SK-N-SH treated with all-trans-retinoic acid at 6 μM for 48 hours (cell line): ENCODE results near the gene PCNT.

Experiments used
- ATAC-seq: fragments of 200-7000 bp; cut with Tn5 transposase; 3 replicates; pipeline ENCODE4 v1.9.1; 2020; ENCODE audit warnings: mild to moderate bottlenecking, moderate library complexity
- ARNTL ChIP-seq: fragments of 450-650 bp; formaldehyde crosslinking; IDR thresholded peaks from 2 replicates; pipeline ENCODE4 v1.5.0; 2020; ENCODE audit warnings: low read depth, mild to moderate bottlenecking, moderate library complexity, borderline replicate concordance
- CSRNP3 ChIP-seq: fragments of 250-450 bp; sonication (Bioruptor Pico); IDR thresholded peaks from 2 replicates; pipeline ENCODE4 v1.5.1; 2021; ENCODE audit warnings: mild to moderate bottlenecking, moderate library complexity
- ESRRG ChIP-seq: fragments of 250-450 bp; sonication (Bioruptor Pico); IDR thresholded peaks from 2 replicates; pipeline ENCODE4 v1.6.1; 2021; ENCODE audit warnings: mild to moderate bottlenecking
- GLIS3 ChIP-seq: fragments of 250-450 bp; sonication (Bioruptor Pico); IDR thresholded peaks from 2 replicates; pipeline ENCODE4 v1.5.0; 2020; ENCODE audit warnings: mild to moderate bottlenecking, moderate library complexity
- OSR1 ChIP-seq: fragments of 250-450 bp; sonication (Bioruptor Pico); IDR thresholded peaks from 2 replicates; pipeline ENCODE4 v1.8.0; 2022; ENCODE audit warnings: moderate library complexity, mild to moderate bottlenecking, inconsistent platforms
- PATZ1 ChIP-seq: fragments of 250-450 bp; sonication (Bioruptor Pico); IDR thresholded peaks from 2 replicates; pipeline ENCODE4 v1.8.0; 2020; ENCODE audit warnings: mild to moderate bottlenecking, moderate library complexity, borderline replicate concordance
- POU6F1 ChIP-seq: fragments of 250-450 bp; sonication (Bioruptor Pico); IDR thresholded peaks from 2 replicates; pipeline ENCODE4 v1.8.0; 2021; ENCODE audit warnings: low read depth, mild to moderate bottlenecking, moderate library complexity, borderline replicate concordance
- PPARA ChIP-seq: fragments of 250-450 bp; sonication (Bioruptor Pico); IDR thresholded peaks from 2 replicates; pipeline ENCODE4 v1.5.0; 2020; ENCODE audit warnings: mild to moderate bottlenecking, borderline replicate concordance
- RARB ChIP-seq: fragments of 250-450 bp; sonication (Bioruptor Pico); IDR thresholded peaks from 2 replicates; pipeline ENCODE4 v1.8.0; 2021; ENCODE audit warnings: mild to moderate bottlenecking, moderate library complexity
- SNAI2 ChIP-seq: fragments of 250-450 bp; sonication (Bioruptor Pico); IDR thresholded peaks from 2 replicates; pipeline ENCODE4 v1.5.0; 2020; ENCODE audit warnings: mild to moderate bottlenecking, moderate library complexity
- TCF4 ChIP-seq: fragments of 250-450 bp; sonication (Bioruptor Pico); IDR thresholded peaks from 2 replicates; pipeline ENCODE4 v1.8.0; 2021; ENCODE audit warnings: mild to moderate bottlenecking, moderate library complexity, borderline replicate concordance
- TOX ChIP-seq: fragments of 250-450 bp; sonication (Bioruptor Pico); IDR thresholded peaks from 2 replicates; pipeline ENCODE4 v1.8.0; 2021; ENCODE audit warnings: mild to moderate bottlenecking, moderate library complexity, borderline replicate concordance
- ZC3H10 ChIP-seq: fragments of 250-450 bp; sonication (Bioruptor Pico); IDR thresholded peaks from 2 replicates; pipeline ENCODE4 v1.5.1; 2021; ENCODE audit warnings: mild to moderate bottlenecking, moderate library complexity
- ZFP3 ChIP-seq: fragments of 250-450 bp; sonication (Bioruptor Pico); IDR thresholded peaks from 2 replicates; pipeline ENCODE4 v1.5.0; 2020; ENCODE audit warnings: mild to moderate bottlenecking, moderate library complexity
- ZFP30 ChIP-seq: fragments of 450-650 bp; formaldehyde crosslinking; IDR thresholded peaks from 2 replicates; pipeline ENCODE4 v1.5.0; 2022; ENCODE audit warnings: mild to moderate bottlenecking, moderate library complexity
- ZNF565 ChIP-seq: fragments of 450-650 bp; formaldehyde crosslinking; conservative IDR thresholded peaks from 2 replicates; pipeline ENCODE4 v1.5.0; 2020; ENCODE audit warnings: low read depth, mild to moderate bottlenecking, moderate library complexity
- ZNF70 ChIP-seq: fragments of 450-650 bp; formaldehyde crosslinking; IDR thresholded peaks from 2 replicates; pipeline ENCODE4 v1.5.0; 2020; ENCODE audit warnings: mild to moderate bottlenecking, moderate library complexity
- ZNF8 ChIP-seq: fragments of 450-650 bp; formaldehyde crosslinking; IDR thresholded peaks from 2 replicates; pipeline ENCODE4 v1.5.0; 2020; ENCODE audit warnings: mild to moderate bottlenecking, moderate library complexity
- TF ChIP-seq, protein P1 (sequence below): fragments of 250-450 bp; sonication (Bioruptor Pico); IDR thresholded peaks from 2 replicates; pipeline ENCODE4 v1.5.0; 2020; ENCODE audit warnings: mild to moderate bottlenecking, moderate library complexity
- TF ChIP-seq, protein P2 (sequence below): fragments of 250-450 bp; sonication (Bioruptor Pico); IDR thresholded peaks from 2 replicates; pipeline ENCODE4 v1.5.1; 2020; ENCODE audit warnings: low read depth, mild to moderate bottlenecking, moderate library complexity

PCNT gene

GRCh38 chr21:46413365-46413696 lies 89.4 kb downstream of the PCNT start:
- TF ChIP-seq TOX (CRISPR knock-in tag), result no peak
- no peak for TF ChIP-seq PPARA (CRISPR knock-in tag)
- no peak for TF ChIP-seq ZNF70 (CRISPR knock-in tag)
- no peak for TF ChIP-seq ZC3H10
- no peak for TF ChIP-seq PATZ1
- no peak for TF ChIP-seq RARB (CRISPR knock-in tag)
- TF ChIP-seq ESRRG (CRISPR knock-in tag), result no peak
- no peak for TF ChIP-seq ZFP30 (CRISPR knock-in tag)
- no peak for TF ChIP-seq GLIS3 (CRISPR knock-in tag)
- no peak for TF ChIP-seq ZFP3 (CRISPR knock-in tag)
- no peak for ATAC-seq

DNA sequence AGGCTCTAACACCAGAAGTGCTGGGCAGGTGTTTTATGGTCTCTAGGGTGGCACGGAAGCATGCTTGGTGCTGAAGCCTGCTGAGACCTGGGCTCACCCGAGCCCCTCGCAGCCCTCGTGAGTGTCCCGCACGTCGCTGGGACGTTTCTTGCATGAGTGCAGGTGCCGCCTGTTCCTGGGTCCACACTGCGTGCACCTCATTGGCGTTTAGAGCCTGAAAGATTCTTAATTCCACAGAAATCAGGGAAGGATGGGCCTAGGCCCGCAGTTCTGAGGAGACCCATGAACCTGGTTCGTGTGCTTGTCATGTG lies 91.0 kb downstream of the PCNT start:
- no peak for ATAC-seq
- TF ChIP-seq ARNTL (CRISPR knock-in tag), result no peak
- TF ChIP-seq RARB (CRISPR knock-in tag), result no peak
- TF ChIP-seq OSR1 (CRISPR knock-in tag), result no peak
- TF ChIP-seq ESRRG (CRISPR knock-in tag), result no peak
- TF ChIP-seq GLIS3 (CRISPR knock-in tag), result no peak
- TF ChIP-seq, protein P1, sequence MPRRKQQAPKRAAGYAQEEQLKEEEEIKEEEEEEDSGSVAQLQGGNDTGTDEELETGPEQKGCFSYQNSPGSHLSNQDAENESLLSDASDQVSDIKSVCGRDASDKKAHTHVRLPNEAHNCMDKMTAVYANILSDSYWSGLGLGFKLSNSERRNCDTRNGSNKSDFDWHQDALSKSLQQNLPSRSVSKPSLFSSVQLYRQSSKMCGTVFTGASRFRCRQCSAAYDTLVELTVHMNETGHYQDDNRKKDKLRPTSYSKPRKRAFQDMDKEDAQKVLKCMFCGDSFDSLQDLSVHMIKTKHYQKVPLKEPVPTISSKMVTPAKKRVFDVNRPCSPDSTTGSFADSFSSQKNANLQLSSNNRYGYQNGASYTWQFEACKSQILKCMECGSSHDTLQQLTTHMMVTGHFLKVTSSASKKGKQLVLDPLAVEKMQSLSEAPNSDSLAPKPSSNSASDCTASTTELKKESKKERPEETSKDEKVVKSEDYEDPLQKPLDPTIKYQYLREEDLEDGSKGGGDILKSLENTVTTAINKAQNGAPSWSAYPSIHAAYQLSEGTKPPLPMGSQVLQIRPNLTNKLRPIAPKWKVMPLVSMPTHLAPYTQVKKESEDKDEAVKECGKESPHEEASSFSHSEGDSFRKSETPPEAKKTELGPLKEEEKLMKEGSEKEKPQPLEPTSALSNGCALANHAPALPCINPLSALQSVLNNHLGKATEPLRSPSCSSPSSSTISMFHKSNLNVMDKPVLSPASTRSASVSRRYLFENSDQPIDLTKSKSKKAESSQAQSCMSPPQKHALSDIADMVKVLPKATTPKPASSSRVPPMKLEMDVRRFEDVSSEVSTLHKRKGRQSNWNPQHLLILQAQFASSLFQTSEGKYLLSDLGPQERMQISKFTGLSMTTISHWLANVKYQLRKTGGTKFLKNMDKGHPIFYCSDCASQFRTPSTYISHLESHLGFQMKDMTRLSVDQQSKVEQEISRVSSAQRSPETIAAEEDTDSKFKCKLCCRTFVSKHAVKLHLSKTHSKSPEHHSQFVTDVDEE (CRISPR knock-in tag), result no peak
- TF ChIP-seq ZFP3 (CRISPR knock-in tag), result no peak
- TF ChIP-seq SNAI2 (CRISPR knock-in tag), result no peak
- TF ChIP-seq PATZ1, result no peak
- no peak for TF ChIP-seq POU6F1 (CRISPR knock-in tag)
- TF ChIP-seq, protein P2, sequence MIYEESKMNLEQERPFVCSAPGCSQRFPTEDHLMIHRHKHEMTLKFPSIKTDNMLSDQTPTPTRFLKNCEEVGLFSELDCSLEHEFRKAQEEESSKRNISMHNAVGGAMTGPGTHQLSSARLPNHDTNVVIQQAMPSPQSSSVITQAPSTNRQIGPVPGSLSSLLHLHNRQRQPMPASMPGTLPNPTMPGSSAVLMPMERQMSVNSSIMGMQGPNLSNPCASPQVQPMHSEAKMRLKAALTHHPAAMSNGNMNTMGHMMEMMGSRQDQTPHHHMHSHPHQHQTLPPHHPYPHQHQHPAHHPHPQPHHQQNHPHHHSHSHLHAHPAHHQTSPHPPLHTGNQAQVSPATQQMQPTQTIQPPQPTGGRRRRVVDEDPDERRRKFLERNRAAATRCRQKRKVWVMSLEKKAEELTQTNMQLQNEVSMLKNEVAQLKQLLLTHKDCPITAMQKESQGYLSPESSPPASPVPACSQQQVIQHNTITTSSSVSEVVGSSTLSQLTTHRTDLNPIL (CRISPR knock-in tag), result no peak
- no peak for TF ChIP-seq TCF4 (CRISPR knock-in tag)
- TF ChIP-seq ZNF70 (CRISPR knock-in tag), result no peak
- no peak for TF ChIP-seq PPARA (CRISPR knock-in tag)
- no peak for TF ChIP-seq CSRNP3 (CRISPR knock-in tag)

GRCh38 chr21:46416551-46416950 lies 92.6 kb downstream of the PCNT start:
- no peak for ATAC-seq
- TF ChIP-seq GLIS3 (CRISPR knock-in tag) (no peak), ZNF8 (no peak), PATZ1 (no peak), ZNF565 (CRISPR knock-in tag) (no peak), ESRRG (CRISPR knock-in tag) (no peak), PPARA (CRISPR knock-in tag) (no peak), SNAI2 (CRISPR knock-in tag) (no peak), TOX (CRISPR knock-in tag) (no peak), ZFP30 (CRISPR knock-in tag) (no peak), ARNTL (CRISPR knock-in tag) (no peak), ZFP3 (CRISPR knock-in tag) (no peak)
- TF ChIP-seq, protein P1 (CRISPR knock-in tag), result no peak
